ENCODE data around the gene RHOBTB1.

- TF ChIP-seq CTCF (IDR thresholded peaks at IDR 0.05) (no peak), EZH2 (IDR thresholded peaks at IDR 0.05) (no peak)
Measured at GRCh38 chr10:60950300-60950699, 6.3 kb upstream of the RHOBTB1 start.
